GM21423 (cell line): Measurements from ENCODE around the gene AIFM3.

ENCODE experiments used
- ATAC-seq: cut with Tn5 transposase; IDR thresholded peaks from one replicate; pipeline ENCODE4 v1.9.1; 2021; ENCODE audit warnings: mild to moderate bottlenecking, moderate library complexity; ENCODE audit not compliant: unreplicated experiment

AIFM3 gene

DNA sequence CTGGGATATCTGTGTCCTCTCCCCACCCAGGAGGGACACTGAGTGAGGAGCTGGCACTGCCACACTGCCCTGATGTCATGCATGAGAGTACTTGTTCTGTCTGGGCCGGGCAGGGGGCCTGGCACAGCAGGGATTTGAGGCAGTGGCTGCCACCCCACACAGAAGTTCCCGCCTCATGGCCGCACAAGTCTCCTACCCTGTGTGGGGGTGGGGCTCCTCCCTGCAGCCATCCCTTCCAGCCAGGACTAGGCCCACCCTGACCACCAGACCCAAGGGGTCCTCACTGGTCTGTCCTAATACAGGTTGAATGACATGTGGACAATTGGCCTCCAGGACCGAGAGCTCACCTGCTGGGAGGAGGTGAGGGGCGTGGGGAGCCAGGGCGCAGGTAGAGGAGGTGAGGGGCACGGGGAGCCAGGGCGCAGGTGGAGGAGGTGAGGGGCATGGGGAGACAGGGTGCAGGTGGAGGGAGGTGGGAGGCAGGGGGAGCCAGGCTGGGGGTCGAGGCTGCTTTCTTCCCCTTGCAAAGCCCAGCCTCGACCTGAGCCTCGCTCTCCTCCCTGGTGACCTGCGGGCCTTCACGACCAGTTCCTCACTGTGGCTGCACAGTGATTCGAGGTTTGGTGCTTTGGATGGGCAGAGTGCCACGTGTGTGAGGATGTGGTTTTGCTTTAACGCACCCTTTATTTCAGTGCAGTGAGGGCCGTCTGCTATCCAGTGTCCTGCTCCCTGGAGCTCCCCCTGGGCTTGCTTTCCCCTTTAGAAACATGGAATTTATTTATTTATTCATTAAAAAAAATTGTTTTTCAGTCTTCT is 22.5 kb downstream of the AIFM3 start:
- no peak for ATAC-seq

DNA sequence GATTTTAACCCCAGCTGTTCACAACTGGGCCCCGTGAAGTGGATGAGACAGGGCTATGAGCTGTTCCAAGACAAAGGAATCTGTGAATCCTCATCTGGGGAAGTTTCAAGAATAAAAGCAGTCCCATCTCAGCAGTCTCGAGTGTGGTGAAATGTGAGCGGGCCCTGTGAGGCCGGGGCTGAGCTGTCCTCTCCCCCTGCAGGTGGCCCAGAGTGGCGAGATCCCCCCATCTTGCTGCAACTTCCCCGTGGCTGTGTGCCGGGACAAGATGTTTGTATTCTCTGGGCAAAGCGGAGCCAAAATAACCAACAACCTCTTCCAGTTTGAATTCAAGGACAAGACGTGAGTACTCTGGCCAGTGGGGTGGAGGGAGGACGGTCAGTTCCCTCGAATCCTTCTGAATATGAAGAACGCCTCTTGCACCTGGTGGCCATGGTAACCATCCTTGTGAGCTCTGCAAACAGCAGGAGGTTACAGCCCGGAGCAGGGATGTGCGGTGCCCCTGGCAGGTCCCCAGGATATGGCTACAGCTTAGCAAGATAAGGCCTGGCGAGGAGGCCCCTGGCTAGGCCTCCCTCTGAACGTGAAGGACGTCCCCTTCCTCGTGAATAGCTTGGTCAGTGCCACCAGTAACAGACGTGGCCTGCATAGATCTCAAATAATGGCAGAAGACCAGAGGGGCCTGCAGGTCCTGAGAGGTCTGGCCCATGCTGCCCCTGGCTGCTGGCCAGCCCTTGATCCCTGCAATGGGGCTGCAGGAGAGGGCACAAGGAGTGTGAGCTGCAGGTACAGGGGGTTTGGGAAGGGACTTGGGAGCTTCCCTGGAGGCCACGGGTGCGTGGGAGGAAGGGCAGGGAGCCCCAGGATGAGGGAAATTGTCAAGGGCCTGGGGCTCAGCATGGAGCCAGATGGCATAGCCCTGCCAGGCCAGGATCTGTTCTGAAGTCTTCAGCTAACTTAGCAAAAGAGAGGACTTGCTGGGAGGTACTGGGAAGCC is 23.4 kb downstream of the AIFM3 start:
- no peak for ATAC-seq

DNA sequence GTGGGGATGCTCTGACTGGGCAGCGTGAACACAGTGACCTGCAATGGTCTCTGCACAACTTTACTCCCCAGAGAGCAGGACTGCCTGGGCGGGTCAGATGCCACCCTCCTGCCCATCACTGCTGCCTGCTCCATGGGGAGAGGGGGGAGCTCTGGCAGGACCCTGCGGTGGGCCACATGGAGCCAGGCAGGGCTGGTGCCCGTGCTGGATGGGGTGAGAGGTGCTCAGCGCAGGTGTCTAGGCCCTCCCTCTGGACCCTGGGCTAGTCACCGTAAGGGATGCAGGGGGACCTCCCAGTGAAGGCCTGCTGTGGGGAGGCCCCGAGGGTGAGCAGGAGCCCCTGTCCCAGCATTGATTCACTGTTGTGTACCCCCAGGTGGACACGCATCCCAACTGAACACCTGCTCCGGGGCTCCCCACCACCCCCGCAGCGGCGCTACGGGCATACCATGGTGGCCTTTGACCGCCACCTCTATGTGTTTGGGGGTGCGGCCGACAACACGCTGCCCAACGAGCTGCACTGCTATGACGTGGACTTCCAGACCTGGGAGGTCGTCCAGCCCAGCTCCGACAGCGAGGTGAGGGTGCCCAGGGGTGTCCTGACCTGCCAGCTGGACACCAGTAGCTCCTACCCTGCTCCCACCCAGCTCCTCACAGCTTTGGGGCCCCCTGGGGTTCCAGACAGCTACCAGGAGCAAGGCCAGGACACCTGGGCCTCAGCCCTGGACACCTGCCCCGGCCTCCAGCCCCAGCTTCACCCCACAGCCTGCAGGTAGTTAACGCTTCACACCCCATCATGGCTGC is 24.4 kb downstream of the AIFM3 start:
- no peak for ATAC-seq

DNA sequence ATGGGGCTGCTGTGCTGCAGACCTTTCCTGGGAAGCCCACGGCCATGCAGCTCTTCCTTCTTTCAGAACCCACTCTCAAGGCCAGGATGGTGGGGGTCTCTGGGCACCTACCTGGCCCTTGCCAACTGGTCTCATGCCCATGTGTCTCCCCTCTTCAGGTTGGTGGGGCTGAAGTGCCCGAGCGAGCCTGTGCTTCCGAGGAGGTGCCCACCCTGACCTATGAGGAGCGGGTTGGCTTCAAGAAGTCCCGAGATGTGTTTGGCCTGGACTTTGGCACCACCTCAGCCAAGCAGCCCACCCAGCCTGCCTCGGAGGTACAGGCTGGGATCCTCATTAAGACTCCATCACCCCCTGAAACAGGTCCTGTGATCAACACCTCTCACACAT is 25.0 kb downstream of the AIFM3 start:
- ATAC-seq = no peak

DNA sequence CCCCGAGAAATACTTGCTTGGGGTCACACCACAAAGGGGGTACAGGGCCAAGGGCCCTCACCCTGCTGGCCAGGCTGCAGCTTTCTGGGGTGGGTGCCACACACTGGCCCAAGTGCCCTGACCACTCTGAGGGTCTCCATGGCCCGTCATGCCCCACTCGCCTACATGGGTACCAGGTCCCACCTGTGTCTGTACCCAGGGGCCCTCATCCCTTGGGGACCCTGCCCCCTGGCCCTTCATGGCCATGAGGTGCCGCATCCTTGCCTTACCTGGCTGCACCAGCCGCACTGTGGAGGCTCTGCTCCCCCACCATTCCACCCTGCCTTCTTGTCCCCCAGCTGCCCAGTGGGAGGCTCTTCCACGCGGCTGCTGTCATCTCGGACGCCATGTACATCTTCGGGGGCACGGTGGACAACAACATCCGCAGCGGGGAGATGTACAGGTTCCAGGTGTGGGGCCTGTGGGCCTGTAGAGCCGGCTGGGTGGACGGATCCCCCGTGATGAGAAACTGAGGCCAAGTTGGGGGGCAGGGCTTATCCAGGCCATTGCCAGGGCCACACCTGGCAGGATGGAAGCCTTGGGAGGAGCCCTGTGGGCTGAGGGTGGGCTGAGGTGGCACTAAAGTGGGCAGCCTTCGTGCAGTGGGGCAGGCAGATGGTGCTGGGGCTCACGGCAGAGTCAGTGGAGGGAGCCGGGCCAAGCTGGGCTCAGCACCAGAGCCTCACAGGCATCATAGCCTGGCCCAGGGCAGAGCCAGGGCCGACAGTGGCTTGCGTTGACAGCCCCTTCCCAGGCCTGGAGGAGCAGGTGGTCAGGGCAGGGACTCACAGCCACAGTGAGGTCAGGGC is 25.6 kb downstream of the AIFM3 start:
- no peak for ATAC-seq

DNA sequence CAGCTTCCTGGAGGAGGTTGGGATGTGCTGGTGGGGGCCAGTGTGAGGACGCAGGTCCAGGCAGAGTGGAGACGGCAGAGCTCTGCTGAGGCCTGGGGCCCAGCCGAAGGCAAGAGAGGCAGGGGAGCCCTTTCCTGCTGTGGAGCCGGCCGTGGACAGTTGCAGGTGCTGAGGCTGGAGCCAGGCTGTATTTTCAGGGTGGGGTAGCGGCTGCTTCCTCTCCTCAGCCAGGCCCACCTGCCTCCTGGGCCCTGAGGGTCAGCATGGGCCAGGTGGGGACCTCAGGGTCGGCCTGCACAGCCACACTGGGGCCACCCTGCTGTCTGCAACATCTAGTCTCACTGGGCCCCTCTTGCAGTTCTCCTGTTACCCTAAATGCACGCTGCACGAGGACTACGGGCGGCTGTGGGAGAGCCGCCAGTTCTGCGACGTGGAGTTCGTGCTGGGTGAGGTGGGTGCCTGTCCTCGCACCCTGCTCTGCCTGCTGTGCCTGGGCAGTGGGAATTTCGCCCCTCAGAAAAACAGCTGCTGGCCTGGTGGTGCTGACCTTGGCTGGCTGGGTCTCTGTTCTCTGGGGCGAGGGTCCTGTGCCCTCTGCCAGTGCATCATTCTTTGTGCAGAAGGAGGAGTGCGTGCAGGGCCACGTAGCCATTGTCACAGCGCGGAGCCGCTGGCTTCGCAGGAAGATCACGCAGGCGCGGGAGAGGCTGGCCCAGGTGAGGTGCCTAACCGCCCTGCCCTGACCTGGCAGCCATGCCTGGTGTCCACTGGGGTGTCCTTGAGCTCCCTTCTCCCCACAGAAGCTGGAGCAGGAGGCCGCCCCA is 26.5 kb downstream of the AIFM3 start:
- no peak for ATAC-seq

DNA sequence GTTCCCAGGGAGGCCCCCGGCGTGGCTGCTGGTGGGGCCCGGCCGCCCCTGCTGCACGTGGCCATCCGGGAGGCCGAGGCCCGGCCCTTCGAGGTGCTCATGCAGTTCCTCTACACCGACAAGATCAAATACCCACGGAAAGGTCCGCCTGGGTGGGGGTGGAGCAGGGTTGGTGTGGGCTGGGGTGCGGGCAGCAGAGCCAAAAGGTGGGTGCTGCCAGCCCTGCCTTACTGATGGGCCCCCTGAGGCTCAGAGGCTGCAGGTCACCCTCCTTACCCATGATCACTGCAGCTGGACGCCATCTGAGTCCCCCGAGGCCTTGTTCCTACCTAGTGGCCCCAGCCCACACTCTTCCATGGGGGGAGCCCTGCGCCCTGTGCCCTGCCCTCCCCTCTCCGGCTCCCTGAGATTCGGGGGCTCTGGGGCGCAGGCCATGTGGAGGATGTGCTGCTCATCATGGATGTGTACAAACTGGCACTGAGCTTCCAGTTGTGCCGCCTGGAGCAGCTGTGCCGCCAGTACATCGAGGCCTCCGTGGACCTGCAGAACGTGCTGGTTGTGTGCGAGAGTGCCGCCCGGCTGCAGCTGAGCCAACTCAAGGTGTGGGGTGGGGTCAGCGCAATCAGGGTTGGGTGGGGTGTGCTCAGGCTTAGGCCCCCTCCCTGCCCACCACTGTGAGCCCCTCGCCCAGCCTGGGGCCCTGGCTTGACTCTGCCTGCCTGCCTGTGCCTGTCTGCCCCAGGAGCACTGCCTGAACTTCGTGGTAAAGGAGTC is 27.3 kb downstream of the AIFM3 start:
- ATAC-seq = no peak

DNA sequence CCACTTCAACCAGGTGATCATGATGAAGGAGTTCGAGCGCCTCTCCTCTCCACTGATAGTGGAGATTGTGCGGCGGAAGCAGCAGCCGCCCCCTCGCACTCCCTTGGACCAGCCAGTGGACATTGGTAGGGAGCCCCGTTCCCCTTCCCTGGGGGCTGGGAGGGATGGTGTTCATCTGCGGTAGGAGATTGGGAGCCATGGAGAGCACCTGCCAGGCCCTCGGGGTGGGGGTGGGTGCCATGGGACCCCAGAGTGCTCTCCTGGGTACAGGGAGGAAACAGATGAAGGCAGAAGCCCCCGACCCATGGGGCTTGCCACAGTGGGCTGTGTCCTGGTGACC is 27.8 kb downstream of the AIFM3 start:
- ATAC-seq = no peak

DNA sequence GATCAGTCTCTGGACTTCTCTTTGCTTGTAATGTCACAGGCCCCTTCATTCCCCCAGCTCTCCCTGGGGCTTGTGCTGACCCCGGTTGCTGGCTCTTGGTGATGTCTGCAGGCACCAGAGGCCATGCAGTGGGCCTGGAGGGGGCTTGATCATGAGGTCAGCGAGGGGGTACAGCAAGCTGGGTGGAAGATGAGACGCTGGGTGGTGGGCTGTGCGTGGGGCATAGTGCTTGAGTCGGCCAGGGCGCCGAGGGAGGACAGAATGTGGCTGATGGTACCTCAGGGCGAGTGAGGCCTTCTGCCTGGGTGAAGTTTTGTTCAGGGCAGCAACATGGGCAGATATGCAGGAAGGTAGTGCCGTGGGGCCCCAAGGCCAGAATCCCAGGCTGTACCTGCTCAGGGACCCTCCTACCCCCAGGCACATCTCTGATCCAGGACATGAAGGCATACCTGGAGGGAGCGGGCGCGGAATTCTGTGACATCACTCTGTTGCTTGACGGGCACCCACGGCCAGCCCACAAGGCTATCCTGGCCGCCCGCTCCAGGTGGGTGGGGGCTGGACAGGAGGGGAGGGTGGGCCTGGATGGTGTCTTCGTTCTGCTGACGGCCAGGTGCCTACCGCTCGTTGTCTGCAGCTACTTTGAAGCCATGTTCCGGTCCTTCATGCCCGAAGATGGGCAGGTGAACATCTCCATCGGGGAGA is 28.4 kb downstream of the AIFM3 start:
- no peak for ATAC-seq

DNA sequence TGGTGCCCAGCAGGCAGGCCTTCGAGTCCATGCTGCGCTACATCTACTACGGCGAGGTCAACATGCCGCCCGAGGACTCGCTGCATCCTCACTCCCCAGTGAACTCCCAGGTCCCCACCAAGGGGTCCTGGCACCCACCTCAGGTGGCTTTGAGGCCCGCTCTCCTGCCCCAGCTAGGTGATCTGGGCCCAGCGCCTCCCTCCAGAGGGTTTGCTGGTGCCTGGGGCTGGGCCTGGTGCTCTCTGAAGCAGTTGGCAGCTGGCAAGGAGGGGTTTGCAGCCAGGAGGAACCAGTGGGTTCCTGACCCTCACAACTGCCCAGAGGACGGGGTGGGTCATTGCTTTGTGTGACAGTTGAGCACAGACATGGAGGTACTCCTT is 29.0 kb downstream of the AIFM3 start:
- no peak for ATAC-seq

DNA sequence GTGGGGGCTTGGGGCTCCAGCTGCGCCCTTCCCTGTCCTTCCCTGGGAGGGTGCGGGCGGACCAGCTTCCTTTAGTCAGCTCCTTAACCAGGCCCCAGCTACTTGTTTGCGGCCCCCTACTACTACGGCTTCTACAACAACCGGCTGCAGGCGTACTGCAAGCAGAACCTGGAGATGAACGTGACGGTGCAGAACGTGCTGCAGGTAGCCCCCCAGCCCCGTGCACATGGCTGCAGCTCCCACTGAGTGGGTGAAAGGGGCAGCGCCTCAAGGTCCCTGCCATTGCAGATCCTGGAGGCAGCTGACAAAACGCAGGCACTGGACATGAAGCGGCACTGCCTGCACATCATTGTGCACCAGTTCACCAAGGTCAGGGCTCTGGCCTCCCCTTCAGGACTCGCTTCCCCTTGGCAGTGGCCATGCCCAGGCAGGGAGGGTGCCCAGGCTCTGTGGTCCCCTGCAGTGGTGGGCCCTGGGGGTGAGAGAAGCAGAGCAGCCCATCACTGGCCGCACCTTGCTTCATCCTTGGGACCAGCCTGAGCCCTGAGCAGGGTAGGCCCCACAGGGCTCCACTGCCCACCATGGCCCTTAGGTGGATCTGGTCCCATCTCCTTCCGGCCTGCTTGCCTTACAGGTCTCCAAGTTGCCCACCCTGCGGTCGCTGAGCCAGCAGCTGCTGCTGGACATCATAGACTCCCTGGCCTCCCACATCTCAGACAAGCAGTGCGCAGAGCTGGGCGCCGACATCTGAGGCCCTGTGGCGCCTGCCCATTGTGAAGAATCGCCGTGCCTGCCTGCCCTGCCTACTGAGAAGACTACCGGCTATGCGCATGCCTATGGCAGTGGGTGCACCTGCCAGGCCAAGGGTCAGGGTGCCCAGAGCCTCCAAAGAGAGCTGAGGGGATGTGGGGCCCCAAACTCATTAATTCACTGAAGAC is 29.8 kb downstream of the AIFM3 start:
- ATAC-seq = no peak

DNA sequence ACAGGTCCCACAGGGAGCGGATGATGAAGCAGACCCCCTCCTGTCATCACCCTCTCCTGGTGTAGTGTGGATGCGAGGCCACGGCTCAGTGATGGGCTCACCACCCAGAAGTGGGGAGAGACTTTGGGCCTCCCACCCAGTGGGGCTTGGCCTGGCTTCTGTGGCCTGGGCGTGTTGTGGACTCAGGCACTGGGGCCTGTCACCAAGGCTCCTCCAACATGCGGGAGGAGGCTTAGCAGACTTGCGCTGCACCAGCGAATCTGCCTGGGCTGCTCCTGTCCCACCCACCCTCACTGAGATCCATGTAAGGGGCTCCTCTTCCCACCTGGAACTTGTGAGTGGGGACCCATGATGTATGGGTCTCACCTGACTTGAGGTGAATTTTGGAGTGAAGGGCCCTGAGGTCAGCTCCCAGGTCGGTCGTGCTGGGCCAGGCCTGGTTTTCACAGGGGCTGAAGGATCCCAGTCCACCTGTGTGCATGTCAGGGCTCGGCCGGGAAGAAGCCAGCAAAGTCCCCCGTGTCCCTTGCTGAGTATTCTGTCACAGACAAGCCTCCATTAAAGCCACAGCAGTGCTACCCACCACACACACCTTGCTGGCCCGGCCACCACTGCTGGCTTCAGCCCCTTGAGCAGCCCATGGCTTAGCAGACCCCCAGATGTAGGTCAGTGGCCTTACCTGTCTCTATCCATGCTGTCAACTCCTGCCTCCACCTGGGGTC is 30.6 kb downstream of the AIFM3 start:
- no peak for ATAC-seq

DNA sequence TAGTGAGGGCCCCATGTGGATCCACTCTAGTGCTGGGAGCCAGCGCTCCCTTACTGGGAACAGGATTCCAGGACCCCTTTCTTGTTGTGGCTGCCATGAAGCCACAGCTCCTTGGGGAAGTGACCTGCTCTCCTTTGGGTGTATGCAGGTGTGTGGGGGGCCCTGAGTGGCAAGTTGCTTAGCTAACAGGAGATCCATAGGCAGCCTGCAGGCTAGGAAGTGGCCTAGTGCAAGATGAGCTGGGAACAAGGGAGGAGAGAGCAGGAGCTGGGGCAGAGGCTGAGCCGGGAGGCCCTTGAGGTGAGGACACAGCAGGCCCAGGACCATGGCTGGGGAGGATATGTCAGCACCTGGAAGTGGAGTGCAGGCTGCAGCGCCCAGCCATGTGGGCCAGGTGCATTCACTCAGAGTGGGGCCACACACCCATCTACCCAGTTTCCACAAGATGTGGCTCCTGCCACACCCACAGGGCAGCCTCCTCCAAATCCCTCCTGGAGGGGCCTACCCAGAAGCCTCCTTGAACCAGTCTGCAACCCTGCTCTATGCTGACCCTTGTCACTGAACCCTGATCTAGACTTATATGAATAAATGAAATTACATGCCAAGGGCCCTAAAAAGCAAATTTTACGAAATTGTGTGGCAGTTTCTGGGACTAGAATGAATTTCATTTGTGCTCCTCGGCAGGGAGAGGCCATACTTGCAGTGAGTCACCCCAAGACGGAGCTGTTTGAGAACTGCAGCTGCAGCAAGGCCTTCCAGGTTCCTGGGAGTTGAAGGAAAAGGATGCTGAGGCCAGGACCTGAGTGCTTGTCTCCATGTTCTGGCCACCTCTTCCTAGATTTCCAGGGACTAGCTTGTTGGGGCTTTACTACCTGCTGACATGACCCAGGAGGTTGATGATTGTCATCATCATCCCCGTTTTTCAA is 31.6 kb downstream of the AIFM3 start:
- ATAC-seq = no peak

DNA sequence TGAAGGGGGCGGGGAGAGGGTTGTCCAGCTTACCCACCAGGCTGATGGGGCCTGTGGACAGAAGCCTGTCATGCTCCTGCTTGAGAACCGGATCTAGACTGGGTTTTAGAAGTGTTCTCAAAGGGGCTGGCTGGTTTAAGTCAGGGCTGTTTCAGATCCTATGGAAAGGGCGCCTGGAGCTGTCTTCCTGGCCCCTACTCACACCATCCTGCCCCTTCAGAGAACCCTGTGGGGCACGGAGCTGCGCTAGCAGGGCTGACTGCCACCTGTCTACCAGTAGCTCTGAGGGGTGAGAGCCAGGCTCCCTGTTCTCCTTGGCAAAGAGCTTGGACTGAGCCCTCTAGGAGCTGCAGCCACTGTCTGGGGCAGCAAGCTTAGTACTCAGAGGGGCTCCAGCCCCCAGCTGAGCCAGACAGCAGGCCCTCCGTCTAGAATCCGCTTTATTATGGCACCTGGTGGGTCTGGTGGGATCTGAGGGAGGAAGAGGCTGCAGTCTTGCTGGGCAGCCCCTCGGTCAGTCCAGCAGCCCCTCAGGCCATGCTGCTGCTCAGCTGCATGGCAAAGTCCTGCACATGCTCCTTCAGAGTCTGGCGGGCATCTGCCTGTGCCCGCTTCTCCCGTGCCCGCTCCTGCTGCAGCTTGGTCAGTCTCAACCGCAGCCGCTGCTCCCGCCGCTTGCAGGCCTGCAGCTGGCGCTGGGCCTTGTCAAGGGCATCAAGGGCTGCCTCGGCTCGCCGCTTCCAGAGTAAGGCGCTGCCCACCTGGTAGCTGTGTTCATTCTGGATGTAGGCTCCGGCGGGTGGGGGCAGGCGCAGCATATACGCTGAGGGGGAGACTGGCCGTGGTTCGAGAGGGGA is 32.5 kb downstream of the AIFM3 start:
- ATAC-seq = no peak
